ENCODE data around the gene PRKAA1. TPM values are rescaled to one million over a fixed set of nuclear protein-coding genes. Genes with fewer than 3 reads are reported as not detected.
A peak's percentile ranks its signal among the peaks of the same experiment; 100 is the strongest.

PRKAA1 gene
- total and polyA plus RNA-seq, 2 of the 13 experiments (the other 11 are each of a cell fraction or from before 2014, with no cell fraction given) = 36.6 to 58.0 TPM

- TF ChIP-seq GMEB2 (CRISPR knock-in tag; IDR thresholded peaks at IDR 0.05; ENCODE audit: low read depth) = no peak
- TF ChIP-seq MLX (CRISPR knock-in tag; IDR thresholded peaks at IDR 0.05) = no peak
- peak; percentile 88 for TF ChIP-seq ZBTB26 (CRISPR knock-in tag; IDR thresholded peaks at IDR 0.05; ENCODE audit: borderline replicate concordance)
- no peak for TF ChIP-seq ADNP (CRISPR knock-in tag; IDR thresholded peaks at IDR 0.05)
- no peak for TF ChIP-seq FUBP1 (CRISPR knock-in tag; IDR thresholded peaks at IDR 0.05; ENCODE audit: borderline replicate concordance)
- 0 out of 4 replicates have a peak, but pooled peaks of 1 of the 2 experiments have one; percentile 9 for TF ChIP-seq HMGXB4 (CRISPR knock-in tag; IDR thresholded peaks at IDR 0.05; ENCODE audit: borderline replicate concordance in 1 of 2, low read depth in 1 of 2)
- TF ChIP-seq CTCF (CRISPR knock-in tag; IDR thresholded peaks at IDR 0.05) = no peak
- TF ChIP-seq CREB1 (IDR thresholded peaks at IDR 0.05) = no peak
- TF ChIP-seq CREB1 (CRISPR knock-in tag; IDR thresholded peaks at IDR 0.05) = peak; percentile 28; the same call in 1 of the 2 replicates
Measured at GRCh38 chr5:40798801-40799210, 632 bp upstream of the PRKAA1 start (continued).

Data from HepG2 (cell line).